H1 (cell line): ENCODE measurements around the gene SIGLEC7.

Experiments used
- CREB1 ChIP-seq: IDR thresholded peaks from 2 replicates; pipeline ENCODE4 v1.6.1; 2012; ENCODE audit warnings: inconsistent platforms
- MAFK ChIP-seq: IDR thresholded peaks from 2 replicates; pipeline ENCODE4 v1.6.1; 2012; ENCODE audit warnings: low read depth, mild to moderate bottlenecking, improper control_type of control experiment, low read length
- POLR2A ChIP-seq, 2 experiments: IDR thresholded peaks; 1 replicate in 1 of 2; 2 replicates in 1 of 2; pipeline ENCODE4 v1.6.1; 2011; ENCODE audit warnings: low read depth in 2 of 2, low read length in 2 of 2, mild to moderate bottlenecking in 2 of 2; ENCODE audit errors: control extremely low read depth in 1 of 2
- POLR2AphosphoS5 ChIP-seq: IDR thresholded peaks from 2 replicates; pipeline ENCODE4 v1.6.1; 2011; ENCODE audit warnings: low read depth, low read length
- TF ChIP-seq, protein P1 (sequence below): IDR thresholded peaks from 2 replicates; pipeline ENCODE4 v1.6.1; 2011; ENCODE audit warnings: low read length, improper control_type of control experiment
- TF ChIP-seq, protein P2 (sequence below), 3 experiments: IDR thresholded peaks; 1 replicate in 2 of 3; 2 replicates in 1 of 3; pipeline versions ENCODE4 v1.5.1 to v1.6.1; 2011; ENCODE audit warnings: low read length in 3 of 3, mild to moderate bottlenecking in 3 of 3, inconsistent platforms in 2 of 3, low read depth in 1 of 3, moderate library complexity in 1 of 3; ENCODE audit not compliant: insufficient read depth in 1 of 3; ENCODE audit errors: control extremely low read depth in 1 of 3

DNA sequence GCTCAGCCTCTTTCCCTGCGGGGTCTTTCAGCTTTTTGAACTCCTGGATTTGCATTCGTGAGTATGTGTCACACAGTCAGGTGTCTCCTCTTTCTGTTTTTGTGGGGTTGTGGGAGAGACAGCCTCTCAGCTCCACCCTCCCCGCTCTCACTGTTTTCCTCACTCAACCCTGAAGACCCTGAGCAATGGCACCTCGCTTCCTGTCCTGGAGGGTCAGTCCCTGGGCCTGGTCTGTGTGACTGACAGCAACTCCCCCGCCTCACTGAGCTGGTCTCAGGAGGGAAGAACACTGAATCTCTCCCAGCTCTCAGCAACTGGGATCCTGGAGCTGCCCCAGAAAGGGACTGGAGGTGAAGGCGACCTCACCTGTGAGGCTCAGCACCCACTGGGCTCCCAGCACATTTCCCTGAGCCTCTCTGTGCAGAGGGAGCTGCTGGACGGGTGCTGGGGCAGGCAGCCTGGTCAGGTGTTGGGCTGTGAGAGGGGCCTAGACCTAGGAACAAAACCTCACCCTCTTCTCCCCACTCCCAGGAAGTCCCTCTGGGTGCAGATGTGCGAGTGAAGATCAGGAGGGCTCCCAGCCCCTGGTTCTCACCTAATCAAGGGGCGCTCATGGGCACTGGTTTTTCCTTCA is 4.2 kb upstream of the SIGLEC7 start:
- TF ChIP-seq, protein P1, sequence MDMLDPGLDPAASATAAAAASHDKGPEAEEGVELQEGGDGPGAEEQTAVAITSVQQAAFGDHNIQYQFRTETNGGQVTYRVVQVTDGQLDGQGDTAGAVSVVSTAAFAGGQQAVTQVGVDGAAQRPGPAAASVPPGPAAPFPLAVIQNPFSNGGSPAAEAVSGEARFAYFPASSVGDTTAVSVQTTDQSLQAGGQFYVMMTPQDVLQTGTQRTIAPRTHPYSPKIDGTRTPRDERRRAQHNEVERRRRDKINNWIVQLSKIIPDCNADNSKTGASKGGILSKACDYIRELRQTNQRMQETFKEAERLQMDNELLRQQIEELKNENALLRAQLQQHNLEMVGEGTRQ, result no peak
- TF ChIP-seq POLR2AphosphoS5, result no peak
- TF ChIP-seq POLR2A (IDR thresholded peaks at IDR 0.05; ENCODE audit: control extremely low read depth in 1 of 2, low read depth in 2 of 2, low read length in 2 of 2), result no peak
- no peak for TF ChIP-seq MAFK
- no peak for TF ChIP-seq CREB1
- TF ChIP-seq, protein P2, sequence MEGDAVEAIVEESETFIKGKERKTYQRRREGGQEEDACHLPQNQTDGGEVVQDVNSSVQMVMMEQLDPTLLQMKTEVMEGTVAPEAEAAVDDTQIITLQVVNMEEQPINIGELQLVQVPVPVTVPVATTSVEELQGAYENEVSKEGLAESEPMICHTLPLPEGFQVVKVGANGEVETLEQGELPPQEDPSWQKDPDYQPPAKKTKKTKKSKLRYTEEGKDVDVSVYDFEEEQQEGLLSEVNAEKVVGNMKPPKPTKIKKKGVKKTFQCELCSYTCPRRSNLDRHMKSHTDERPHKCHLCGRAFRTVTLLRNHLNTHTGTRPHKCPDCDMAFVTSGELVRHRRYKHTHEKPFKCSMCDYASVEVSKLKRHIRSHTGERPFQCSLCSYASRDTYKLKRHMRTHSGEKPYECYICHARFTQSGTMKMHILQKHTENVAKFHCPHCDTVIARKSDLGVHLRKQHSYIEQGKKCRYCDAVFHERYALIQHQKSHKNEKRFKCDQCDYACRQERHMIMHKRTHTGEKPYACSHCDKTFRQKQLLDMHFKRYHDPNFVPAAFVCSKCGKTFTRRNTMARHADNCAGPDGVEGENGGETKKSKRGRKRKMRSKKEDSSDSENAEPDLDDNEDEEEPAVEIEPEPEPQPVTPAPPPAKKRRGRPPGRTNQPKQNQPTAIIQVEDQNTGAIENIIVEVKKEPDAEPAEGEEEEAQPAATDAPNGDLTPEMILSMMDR (IDR thresholded peaks at IDR 0.05; ENCODE audit: control extremely low read depth in 1 of 3, insufficient read depth in 1 of 3, low read depth in 1 of 3, low read length in 3 of 3), result no peak
